Adrenal gland (tissue), 12 donors: Measurements from ENCODE around the gene TUBG1. TPM values are rescaled to one million over a fixed set of nuclear protein-coding genes. Genes with fewer than 3 reads are reported as not detected.

Experiments
- DNase-seq, 7 donors: peaks; one replicate each; pipeline ENCODE4 v3.0.0-alpha.2; 2019 to 2020
- H3K27ac ChIP-seq, 5 donors: fragments of 200-600 bp; sonication (generic) in 4 of 5; 1 replicate in 3 of 5; 2 replicates in 2 of 5; pipeline versions ENCODE4 v1.5.1 to v1.8.0; 2016 to 2020; ENCODE audit warnings: mild to moderate bottlenecking in 1 of 5
- H3K27me3 ChIP-seq: fragments of 200-600 bp; 2 replicates; pipeline ENCODE4 v1.8.0; 2021
- H3K36me3 ChIP-seq, 2 donors: fragments of 200-600 bp; replicated peaks in 1 of 2; 1 replicate in 1 of 2; 2 replicates in 1 of 2; pipeline versions ENCODE4 v1.5.1 to v1.8.0; 2018 to 2022
- H3K4me1 ChIP-seq, 2 donors: fragments of 200-600 bp; replicated peaks in 1 of 2; 1 replicate in 1 of 2; 2 replicates in 1 of 2; pipeline versions ENCODE4 v1.5.1 to v1.8.0; 2018 to 2021
- H3K4me3 ChIP-seq, 4 donors: fragments of 200-600 bp; sonication (generic) in 3 of 4; one replicate each; pipeline ENCODE4 v1.5.1; 2016 to 2018
- H3K9me3 ChIP-seq, 3 donors: fragments of 200-600 bp; sonication (generic) in 1 of 3; replicated peaks in 1 of 3; 1 replicate in 2 of 3; 2 replicates in 1 of 3; pipeline versions ENCODE4 v1.5.1 to v1.8.0; 2016 to 2021
- POLR2A ChIP-seq, 2 donors: fragments of 450-650 bp; IDR thresholded peaks; one replicate each; pipeline ENCODE4 v1.6.1; 2017; ENCODE audit warnings: antibody characterized with exemption in 2 of 2, mild to moderate bottlenecking in 2 of 2, moderate library complexity in 1 of 2
- WGBS, 4 donors: extraction: QIAGEN DNeasy Blood & Tissue Kit in 2 of 4; methylation state at CpG; one replicate each; pipeline versions ENCODE4 v1.1.5 to v1.1.7; 2013 to 2017; 5-methylcytosine and 5-hydroxymethylcytosine counted together
- intact Hi-C, 2 donors: fragments of 100-400 bp; cut with DNase I; formaldehyde crosslinking; loops; one replicate each; pipeline versions ENCODE4 v1.14.1 to v1.15.0; 2022 to 2023
- polyA plus RNA-seq, 3 donors: library from polyadenylated mRNA; stranded (reverse); fragments of 200-250 nt in 2 of 3; fragments of 350-450 nt in 1 of 3; fragmentation: Illumina TruSeq in 1 of 3; extraction: RNeasy Lipid Tissue Mini Kit (QIAGEN cat#74804) in 1 of 3; gene quantifications; one replicate each; pipeline ENCODE4 v1.2.3, GENCODE V29; 2013 to 2014
- total RNA-seq, 9 donors: library from RNA; depleted of rRNA in 4 of 9; stranded (reverse); fragments of >200 nt in 4 of 9; fragments of 120-200 nt in 1 of 9; fragmentation: NEBNext Ultra II Directional in 1 of 9; extraction: Animal tissue kit (Norgen Biotek cat#: 25700) in 1 of 9; gene quantifications; one replicate each; pipeline versions ENCODE4 v1.1.0 to v1.2.4, GENCODE V29; 2013 to 2023
- TF ChIP-seq, protein P1 (sequence below), 6 experiments: fragments of 450-650 bp in 4 of 6; fragments of 200-600 bp in 2 of 6; sonication (generic) in 1 of 6; IDR thresholded peaks; 1 replicate in 5 of 6; 2 replicates in 1 of 6; pipeline versions ENCODE4 v1.5.1 to v1.8.0; 2016 to 2021; ENCODE audit warnings: antibody characterized with exemption in 6 of 6, mild to moderate bottlenecking in 2 of 6, moderate library complexity in 1 of 6
- donor health status: healthy with polysubstance abuse.
- donor health status: Bipolar disorder and iron deficiency.
- donor health status: DM: yes; HTN: yes; CAD: no.
- donor health status: DM: no; HTN: no; CAD: no.
- donor health status: DM: no; HTN: no; CAD: no.
- donor health status: DM: yes; HTN: yes; CAD: no.

The TUBG1 gene
- total and polyA plus RNA-seq, 12 donors: 22.9 to 90.0 (median 39.6) TPM

DNA sequence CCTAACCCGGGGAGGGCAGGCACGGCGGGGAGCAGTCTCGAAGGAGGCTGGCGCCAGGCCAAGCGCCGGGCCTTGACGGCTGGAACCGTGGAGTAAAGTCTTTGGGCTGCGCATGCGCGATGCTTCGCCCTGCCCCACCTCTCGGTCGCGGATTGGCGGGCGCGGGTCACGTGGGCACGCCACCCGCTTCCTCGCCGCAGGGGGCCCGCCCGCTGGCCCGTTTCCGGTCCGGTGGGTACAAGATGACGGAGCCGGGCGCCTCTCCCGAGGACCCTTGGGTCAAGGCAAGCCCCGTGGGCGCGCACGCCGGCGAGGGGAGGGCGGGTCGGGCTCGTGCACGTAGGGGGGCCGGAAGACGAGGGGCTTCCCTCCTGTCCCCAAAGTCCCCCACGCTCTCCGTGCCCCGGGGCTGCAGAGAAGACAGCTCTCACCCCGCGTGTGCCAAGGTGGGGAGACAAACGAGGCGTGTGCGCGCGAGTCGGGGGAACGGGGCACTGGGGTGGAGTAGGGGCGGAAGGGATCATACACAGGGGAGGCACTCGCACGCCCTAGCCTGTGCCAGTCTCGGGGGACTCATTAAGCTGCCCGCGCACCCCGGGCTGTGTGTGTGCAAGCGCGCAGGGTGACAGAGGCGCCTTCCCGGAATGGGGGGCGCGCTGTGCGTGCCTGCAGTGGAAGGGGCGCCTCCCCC, 42.5 kb upstream of the TUBG1 start, which contains the start of gene MLX:
Gene MLX (plus strand): TSS at position 218 of the 691 bp plus-strand sequence. CDS start 25 bp downstream, at position 243.
- Histone ChIP-seq H3K4me1 (peaks cover 31 to 37% of the 10 kb centered on the region in 2 donors), H3K27ac (peak within 1 kb of the TSS; percentile 76 to 94 (median 92)), H3K36me3 (peaks cover 0 to 58% of the 10 kb centered on the region in 2 donors), H3K27me3 (no peaks in the 10 kb centered on the region), H3K4me3 (peak within 1 kb of the TSS; percentile 9 to 95 (median 55)), H3K9me3 (no peaks in the 10 kb centered on the region)
- intact Hi-C loops: no loop called here
- WGBS, 4 donors: 1% methylated on average over 16 to 72 of the region's 72 CpGs
- DNase-seq: peak; percentile 95 to 97 (median 96)
- peak in 1 of 2 donors; percentile 44 for TF ChIP-seq POLR2A (IDR thresholded peaks at IDR 0.05)
- TF ChIP-seq, protein P1, sequence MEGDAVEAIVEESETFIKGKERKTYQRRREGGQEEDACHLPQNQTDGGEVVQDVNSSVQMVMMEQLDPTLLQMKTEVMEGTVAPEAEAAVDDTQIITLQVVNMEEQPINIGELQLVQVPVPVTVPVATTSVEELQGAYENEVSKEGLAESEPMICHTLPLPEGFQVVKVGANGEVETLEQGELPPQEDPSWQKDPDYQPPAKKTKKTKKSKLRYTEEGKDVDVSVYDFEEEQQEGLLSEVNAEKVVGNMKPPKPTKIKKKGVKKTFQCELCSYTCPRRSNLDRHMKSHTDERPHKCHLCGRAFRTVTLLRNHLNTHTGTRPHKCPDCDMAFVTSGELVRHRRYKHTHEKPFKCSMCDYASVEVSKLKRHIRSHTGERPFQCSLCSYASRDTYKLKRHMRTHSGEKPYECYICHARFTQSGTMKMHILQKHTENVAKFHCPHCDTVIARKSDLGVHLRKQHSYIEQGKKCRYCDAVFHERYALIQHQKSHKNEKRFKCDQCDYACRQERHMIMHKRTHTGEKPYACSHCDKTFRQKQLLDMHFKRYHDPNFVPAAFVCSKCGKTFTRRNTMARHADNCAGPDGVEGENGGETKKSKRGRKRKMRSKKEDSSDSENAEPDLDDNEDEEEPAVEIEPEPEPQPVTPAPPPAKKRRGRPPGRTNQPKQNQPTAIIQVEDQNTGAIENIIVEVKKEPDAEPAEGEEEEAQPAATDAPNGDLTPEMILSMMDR (IDR thresholded peaks at IDR 0.05): no peak

GRCh38 chr17:42568341-42569111, 41.0 kb upstream of the TUBG1 start:
- peaks cover 20 to 28% of the 10 kb centered on the region in 2 donors for H3K4me1 ChIP-seq
- peak overlapping the region in 2 of 5 donors; percentile 13 to 94 for H3K27ac ChIP-seq
- WGBS, 4 donors: 82 to 89% (median 85%) methylated on average over 7 to 14 of the region's 14 CpGs
- TF ChIP-seq, protein P1 (IDR thresholded peaks at IDR 0.05): no peak
- no peak for TF ChIP-seq POLR2A (IDR thresholded peaks at IDR 0.05)
- H3K36me3 ChIP-seq: peaks cover 0 to 73% of the 10 kb centered on the region in 2 donors
- H3K9me3 ChIP-seq: no peaks in the 10 kb centered on the region
- peak in 1 of 7 donors; percentile 18 for DNase-seq
- intact Hi-C loops: no loop called here
- H3K4me3 ChIP-seq: no peak overlapping the region
- no peaks in the 10 kb centered on the region for H3K27me3 ChIP-seq

GRCh38 chr17:42571435-42572225, 37.9 kb upstream of the TUBG1 start:
- WGBS, 4 donors: 65 to 75% (median 74%) methylated on average over 12 of the region's 12 CpGs
- intact Hi-C loops: no loop called here
- H3K36me3 ChIP-seq: peaks cover 0 to 61% of the 10 kb centered on the region in 2 donors
- H3K27me3 ChIP-seq: no peaks in the 10 kb centered on the region
- no peak for TF ChIP-seq POLR2A (IDR thresholded peaks at IDR 0.05)
- TF ChIP-seq, protein P1 (IDR thresholded peaks at IDR 0.05): no peak
- H3K9me3 ChIP-seq: no peaks in the 10 kb centered on the region
- DNase-seq: peak in 1 of 7 donors; percentile 26
- peaks cover 7 to 14% of the 10 kb centered on the region in 2 donors for H3K4me1 ChIP-seq
- no peak overlapping the region for H3K27ac ChIP-seq
- H3K4me3 ChIP-seq: no peak overlapping the region
